ENCODE results near the gene FCER2.

GRCh38 chr19:7718668-7719067, 16.7 kb upstream of the FCER2 start:
- TF ChIP-seq SPI1 (IDR thresholded peaks at IDR 0.05; ENCODE audit: low read depth, low read length) (no peak), POLR2A (IDR thresholded peaks at IDR 0.05; ENCODE audit: low read depth, low read length) (no peak), TAF1 (IDR thresholded peaks at IDR 0.05; ENCODE audit: low read depth, low read length) (no peak), POLR2AphosphoS5 (IDR thresholded peaks at IDR 0.05; ENCODE audit: low read depth, low read length) (no peak), POU2F2 (IDR thresholded peaks at IDR 0.05; ENCODE audit: low read depth, low read length) (no peak), PAX5 (IDR thresholded peaks at IDR 0.05; ENCODE audit: insufficient read depth, low read length, severe bottlenecking) (no peak)

Data from GM12891 (cell line).